Measurements from ENCODE around the gene DIS3L2.

- no peak for TF ChIP-seq POLR2AphosphoS5 (IDR thresholded peaks at IDR 0.05)
- TF ChIP-seq CTCF (IDR thresholded peaks at IDR 0.05 in 8 of 11, conservative IDR thresholded peaks at IDR 0.05 in 3 of 11): no peak
Measured at GRCh38 chr2:232352511-232353091, 391.1 kb downstream of the DIS3L2 start.
